ENCODE data around the gene ASB9. TPM values are rescaled to one million over a fixed set of nuclear protein-coding genes. Genes with fewer than 3 reads are reported as not detected.
A peak's percentile ranks its signal among the peaks of the same experiment; 100 is the strongest.
"Not testable (repeated sequence)": the region's sequence is repeated elsewhere in the genome, so short reads cannot be mapped to it uniquely, and the experiment has no call there.

ASB9 gene
- total RNA-seq, 1 donor from 2014 or later = 0.28 TPM

DNA sequence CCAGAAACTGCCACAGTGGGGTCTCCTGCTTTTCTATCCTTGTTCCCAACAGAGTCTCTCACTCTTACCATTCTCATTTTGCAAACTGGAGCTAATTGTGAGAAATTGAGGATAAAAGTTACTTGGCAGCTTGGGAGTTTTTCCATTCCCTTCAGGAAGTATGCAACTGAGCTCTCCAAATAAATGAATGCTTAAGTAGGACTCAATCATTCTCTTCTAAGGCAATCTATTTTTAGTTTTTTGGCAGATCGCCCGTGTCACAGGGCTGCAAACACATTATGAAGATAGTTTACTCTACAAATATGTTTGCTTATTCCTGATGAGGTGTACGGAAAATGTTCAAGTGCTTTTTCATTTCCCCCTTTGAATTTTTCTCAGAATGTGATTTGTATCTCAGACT is 40.2 kb upstream of the ASB9 start:
- Mint-ChIP-seq H3K4me1 (peaks cover 5% of the 10 kb centered on the region), H3K4me3 (no peak overlapping the region), H3K9me3 (peaks cover 5% of the 10 kb centered on the region), H3K27me3 (ENCODE audit: low read depth) (peaks cover 3% of the 10 kb centered on the region), H3K27ac (ENCODE audit: unreplicated experiment) (no peak overlapping the region), H3K36me3 (ENCODE audit: low read depth) (no peaks in the 10 kb centered on the region)
- DNase-seq (ENCODE audit: low read depth, low spot score) = no peak
- TF ChIP-seq, protein P1, sequence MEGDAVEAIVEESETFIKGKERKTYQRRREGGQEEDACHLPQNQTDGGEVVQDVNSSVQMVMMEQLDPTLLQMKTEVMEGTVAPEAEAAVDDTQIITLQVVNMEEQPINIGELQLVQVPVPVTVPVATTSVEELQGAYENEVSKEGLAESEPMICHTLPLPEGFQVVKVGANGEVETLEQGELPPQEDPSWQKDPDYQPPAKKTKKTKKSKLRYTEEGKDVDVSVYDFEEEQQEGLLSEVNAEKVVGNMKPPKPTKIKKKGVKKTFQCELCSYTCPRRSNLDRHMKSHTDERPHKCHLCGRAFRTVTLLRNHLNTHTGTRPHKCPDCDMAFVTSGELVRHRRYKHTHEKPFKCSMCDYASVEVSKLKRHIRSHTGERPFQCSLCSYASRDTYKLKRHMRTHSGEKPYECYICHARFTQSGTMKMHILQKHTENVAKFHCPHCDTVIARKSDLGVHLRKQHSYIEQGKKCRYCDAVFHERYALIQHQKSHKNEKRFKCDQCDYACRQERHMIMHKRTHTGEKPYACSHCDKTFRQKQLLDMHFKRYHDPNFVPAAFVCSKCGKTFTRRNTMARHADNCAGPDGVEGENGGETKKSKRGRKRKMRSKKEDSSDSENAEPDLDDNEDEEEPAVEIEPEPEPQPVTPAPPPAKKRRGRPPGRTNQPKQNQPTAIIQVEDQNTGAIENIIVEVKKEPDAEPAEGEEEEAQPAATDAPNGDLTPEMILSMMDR (conservative IDR thresholded peaks at IDR 0.05) = no peak

DNA sequence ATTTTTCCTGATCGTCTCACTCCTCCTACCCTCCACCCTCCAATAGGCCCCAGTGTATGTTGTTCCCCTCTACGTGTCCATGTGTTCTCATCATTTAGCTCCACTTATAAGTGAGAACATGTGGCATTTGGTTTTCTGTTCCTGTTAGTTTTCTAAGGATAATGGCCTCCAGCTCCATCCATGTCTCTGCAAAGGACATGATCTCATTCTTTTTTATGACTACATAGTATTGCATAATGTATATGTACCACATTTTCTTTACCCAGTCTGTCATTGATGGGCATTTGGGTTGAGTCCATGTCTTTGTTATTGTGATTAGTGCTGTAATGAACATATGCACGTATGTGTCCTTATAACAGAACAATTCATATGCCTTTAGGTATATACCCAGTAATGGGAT is 36.0 kb upstream of the ASB9 start:
- H3K36me3 Mint-ChIP-seq (ENCODE audit: low read depth); H3K9me3 Mint-ChIP-seq; H3K27me3 Mint-ChIP-seq (ENCODE audit: low read depth); H3K4me3 Mint-ChIP-seq; DNase-seq (ENCODE audit: low read depth, low spot score); H3K27ac Mint-ChIP-seq (ENCODE audit: unreplicated experiment); H3K4me1 Mint-ChIP-seq: not testable (repeated sequence)

DNA sequence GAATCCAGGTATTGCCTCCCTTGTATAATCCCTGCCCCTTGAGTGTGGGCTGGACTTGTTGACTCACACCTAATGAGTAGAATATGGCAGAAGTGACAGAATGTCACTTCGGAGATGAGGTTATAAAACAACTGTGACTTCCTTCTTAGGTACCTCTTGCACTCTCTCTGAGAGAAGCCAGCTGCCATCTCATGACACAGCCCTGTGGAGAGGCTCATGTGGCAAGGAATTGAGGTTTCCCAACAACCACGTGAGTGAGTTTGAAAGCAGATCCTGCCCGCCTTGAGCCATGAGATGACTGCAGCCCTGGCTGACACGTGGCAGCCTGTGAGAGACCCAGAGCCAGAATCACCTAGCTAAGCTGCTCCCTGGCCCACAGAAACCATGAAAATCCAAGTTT is 32.0 kb upstream of the ASB9 start:
- peaks cover 3% of the 10 kb centered on the region for H3K27me3 Mint-ChIP-seq (ENCODE audit: low read depth)
- no peak overlapping the region for H3K4me3 Mint-ChIP-seq
- peaks cover 5% of the 10 kb centered on the region for H3K4me1 Mint-ChIP-seq
- TF ChIP-seq, protein P1 (conservative IDR thresholded peaks at IDR 0.05) = no peak
- no peaks in the 10 kb centered on the region for H3K36me3 Mint-ChIP-seq (ENCODE audit: low read depth)
- no peak for DNase-seq (ENCODE audit: low read depth, low spot score)
- no peak overlapping the region for H3K27ac Mint-ChIP-seq (ENCODE audit: unreplicated experiment)
- no peaks in the 10 kb centered on the region for H3K9me3 Mint-ChIP-seq

DNA sequence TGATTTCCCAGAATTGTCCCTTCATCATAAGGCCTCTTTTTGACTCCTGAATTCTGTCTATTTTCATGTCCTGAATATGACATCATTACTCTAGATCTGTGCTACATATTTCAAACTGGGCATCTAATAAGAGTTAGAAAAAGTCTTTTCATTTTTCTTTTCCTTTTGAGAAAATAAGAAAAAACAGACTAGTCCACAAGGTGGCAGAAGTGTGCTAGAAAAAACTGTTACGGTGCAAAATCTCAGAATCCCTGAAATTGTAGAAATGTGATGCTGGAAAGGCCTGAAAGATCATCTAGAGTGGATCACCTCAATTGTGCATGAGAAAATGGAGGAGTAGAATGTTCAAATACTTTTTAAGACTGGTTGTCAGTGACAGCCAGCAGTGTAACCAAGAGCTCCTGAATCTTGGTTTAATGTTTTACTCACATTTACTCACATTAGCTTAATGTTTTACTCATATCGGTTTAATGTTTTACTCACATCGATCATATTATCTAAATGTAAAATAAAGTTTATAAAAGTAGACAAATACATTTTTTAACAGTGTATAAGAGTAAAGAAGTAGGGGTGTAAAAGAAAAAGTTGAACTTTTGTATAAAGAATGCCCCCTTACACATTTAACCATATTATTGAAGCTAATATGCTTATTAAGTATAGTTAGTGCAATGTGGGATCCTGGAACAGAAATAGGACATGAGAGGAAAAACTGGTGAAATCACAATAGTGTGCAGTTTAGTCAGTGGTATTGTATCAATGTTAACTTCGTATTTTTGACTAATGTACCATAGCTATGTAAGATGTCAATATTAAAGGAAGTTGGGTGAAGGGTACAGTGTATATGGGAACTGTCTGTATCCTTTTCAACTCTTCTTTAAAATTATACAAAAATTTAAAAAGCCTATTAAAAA is 30.3 kb upstream of the ASB9 start:
- Mint-ChIP-seq H3K4me1 (peaks cover 5% of the 10 kb centered on the region), H3K27me3 (ENCODE audit: low read depth) (peaks cover 3% of the 10 kb centered on the region), H3K4me3 (no peak overlapping the region), H3K36me3 (ENCODE audit: low read depth) (no peaks in the 10 kb centered on the region), H3K9me3 (no peaks in the 10 kb centered on the region), H3K27ac (ENCODE audit: unreplicated experiment) (no peak overlapping the region)
- TF ChIP-seq, protein P1 (conservative IDR thresholded peaks at IDR 0.05) = peak; percentile 72
- DNase-seq (ENCODE audit: low read depth, low spot score) = peak; percentile 14

DNA sequence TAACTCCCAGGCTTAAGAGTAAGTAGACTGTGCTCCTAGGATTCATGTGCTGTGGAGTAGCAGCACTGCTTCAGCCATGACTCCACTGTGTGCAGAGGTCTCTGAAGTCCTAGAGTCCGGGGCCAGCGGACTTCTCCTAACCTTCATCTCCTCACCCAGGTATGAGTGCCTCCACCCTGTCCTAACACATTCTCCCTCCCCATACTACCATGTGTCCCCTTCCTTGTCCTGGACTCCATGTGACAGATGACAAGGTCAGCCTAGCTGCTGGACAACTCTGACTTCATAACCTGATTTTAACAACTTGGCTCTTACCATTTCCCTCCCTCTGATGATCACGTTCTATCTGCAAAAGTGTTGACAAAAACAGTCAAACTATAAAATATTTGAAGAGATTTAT is 28.9 kb upstream of the ASB9 start:
- no peaks in the 10 kb centered on the region for H3K36me3 Mint-ChIP-seq (ENCODE audit: low read depth)
- DNase-seq (ENCODE audit: low read depth, low spot score) = no peak
- H3K27ac Mint-ChIP-seq (ENCODE audit: unreplicated experiment) = no peak overlapping the region
- peaks cover 5% of the 10 kb centered on the region for H3K4me1 Mint-ChIP-seq
- no peaks in the 10 kb centered on the region for H3K9me3 Mint-ChIP-seq
- TF ChIP-seq, protein P1 (conservative IDR thresholded peaks at IDR 0.05) = no peak
- H3K4me3 Mint-ChIP-seq = no peak overlapping the region
- peaks cover 3% of the 10 kb centered on the region for H3K27me3 Mint-ChIP-seq (ENCODE audit: low read depth)

DNA sequence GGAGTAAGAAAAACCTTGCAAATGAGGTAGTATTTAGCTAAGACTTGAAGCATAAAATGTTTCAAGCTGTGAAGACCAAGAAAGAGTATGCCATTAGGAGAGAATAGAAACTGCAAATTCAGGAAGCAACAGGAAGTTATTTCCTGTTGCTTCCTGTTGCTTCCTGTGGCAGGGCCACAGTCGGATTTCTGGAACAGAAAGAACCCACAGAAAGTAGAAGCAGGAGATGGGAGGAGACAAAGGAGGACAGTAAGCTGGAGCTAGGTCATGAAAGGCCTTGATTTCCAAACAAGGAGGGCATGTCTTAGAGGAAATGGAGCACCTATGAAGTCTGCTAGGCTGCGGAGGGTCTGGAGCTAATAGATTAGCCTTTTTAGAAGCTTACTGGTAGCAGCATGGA is 28.3 kb upstream of the ASB9 start:
- TF ChIP-seq, protein P1 (conservative IDR thresholded peaks at IDR 0.05) = no peak
- Mint-ChIP-seq H3K36me3 (ENCODE audit: low read depth) (no peaks in the 10 kb centered on the region), H3K27ac (ENCODE audit: unreplicated experiment) (no peak overlapping the region), H3K4me1 (peaks cover 5% of the 10 kb centered on the region), H3K4me3 (no peak overlapping the region), H3K9me3 (no peaks in the 10 kb centered on the region), H3K27me3 (ENCODE audit: low read depth) (peaks cover 3% of the 10 kb centered on the region)
- no peak for DNase-seq (ENCODE audit: low read depth, low spot score)
